Measurements from ENCODE around the gene PCGF2. TPM values are rescaled to one million over a fixed set of nuclear protein-coding genes. Genes with fewer than 3 reads are reported as not detected.
A peak's percentile ranks its signal among the peaks of the same experiment; 100 is the strongest.

Gene PCGF2
- total RNA-seq, 1 donor from 2014 or later: 112 TPM

DNA sequence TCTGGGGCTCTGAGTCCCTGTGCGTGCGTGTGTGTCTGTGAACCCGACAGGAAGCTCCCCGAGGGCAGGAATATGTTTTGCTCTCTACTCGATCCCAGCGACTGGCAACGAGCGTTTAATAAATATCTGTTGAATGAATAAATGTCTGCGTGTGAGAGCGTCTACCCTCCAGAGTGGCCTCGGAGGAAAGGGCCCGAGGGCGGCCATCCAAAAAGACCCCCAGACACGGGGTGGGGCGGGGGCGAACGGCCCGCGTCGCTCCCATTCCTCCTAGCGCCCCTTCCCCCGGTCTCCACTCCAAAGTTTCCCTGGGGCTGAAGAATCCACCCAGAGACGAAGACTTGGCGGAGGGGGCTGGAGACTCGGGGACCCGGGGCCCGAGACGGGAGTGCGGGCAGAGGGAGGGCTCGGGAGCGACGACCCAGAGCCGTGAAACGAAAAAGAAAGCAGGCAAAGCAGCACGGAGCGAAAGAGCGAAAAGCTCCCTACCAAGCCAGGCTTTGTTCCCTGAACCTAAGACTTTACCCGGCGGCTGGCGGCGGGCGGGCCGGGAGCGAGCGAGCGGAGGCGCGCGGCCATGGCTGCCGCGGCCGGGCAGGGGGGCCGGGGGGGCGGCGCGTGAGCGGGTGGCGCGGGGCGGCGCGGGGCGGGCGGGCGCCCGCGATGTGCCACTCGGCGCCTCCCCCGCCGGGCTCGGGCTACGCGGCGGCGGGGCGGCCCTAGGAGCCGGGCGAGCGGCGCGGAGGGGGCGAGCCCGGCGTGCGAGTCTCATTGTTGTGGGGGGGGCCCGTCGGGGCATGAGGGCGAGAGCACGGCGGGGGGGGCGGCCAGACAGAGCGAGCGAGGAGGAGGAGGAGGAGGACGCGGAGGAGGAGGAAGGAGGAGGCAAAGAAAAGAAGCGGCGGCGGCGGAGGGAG is 43.3 kb downstream of the PCGF2 start, which contains the start of gene MLLT6:
TSS of gene MLLT6 (plus strand) at position 668 of the 917 bp plus-strand sequence. CDS start 360 bp downstream, outside the sequence.
- Mint-ChIP-seq H3K9me3 (ENCODE audit: low read depth) (no peaks in the 10 kb centered on the region), H3K36me3 (ENCODE audit: insufficient read depth) (peaks cover 6% of the 10 kb centered on the region), H3K27ac (peak within 1 kb of the TSS; percentile 92), H3K27me3 (peaks cover 19% of the 10 kb centered on the region), H3K4me3 (ENCODE audit: low read depth) (peak within 1 kb of the TSS; percentile 90), H3K4me1 (ENCODE audit: low read depth) (peaks cover 29% of the 10 kb centered on the region)
- DNase-seq (ENCODE audit: low spot score, unreplicated experiment): peak; percentile 52
- TF ChIP-seq, protein P1, sequence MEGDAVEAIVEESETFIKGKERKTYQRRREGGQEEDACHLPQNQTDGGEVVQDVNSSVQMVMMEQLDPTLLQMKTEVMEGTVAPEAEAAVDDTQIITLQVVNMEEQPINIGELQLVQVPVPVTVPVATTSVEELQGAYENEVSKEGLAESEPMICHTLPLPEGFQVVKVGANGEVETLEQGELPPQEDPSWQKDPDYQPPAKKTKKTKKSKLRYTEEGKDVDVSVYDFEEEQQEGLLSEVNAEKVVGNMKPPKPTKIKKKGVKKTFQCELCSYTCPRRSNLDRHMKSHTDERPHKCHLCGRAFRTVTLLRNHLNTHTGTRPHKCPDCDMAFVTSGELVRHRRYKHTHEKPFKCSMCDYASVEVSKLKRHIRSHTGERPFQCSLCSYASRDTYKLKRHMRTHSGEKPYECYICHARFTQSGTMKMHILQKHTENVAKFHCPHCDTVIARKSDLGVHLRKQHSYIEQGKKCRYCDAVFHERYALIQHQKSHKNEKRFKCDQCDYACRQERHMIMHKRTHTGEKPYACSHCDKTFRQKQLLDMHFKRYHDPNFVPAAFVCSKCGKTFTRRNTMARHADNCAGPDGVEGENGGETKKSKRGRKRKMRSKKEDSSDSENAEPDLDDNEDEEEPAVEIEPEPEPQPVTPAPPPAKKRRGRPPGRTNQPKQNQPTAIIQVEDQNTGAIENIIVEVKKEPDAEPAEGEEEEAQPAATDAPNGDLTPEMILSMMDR (IDR thresholded peaks at IDR 0.05; ENCODE audit: unreplicated experiment): no peak

DNA sequence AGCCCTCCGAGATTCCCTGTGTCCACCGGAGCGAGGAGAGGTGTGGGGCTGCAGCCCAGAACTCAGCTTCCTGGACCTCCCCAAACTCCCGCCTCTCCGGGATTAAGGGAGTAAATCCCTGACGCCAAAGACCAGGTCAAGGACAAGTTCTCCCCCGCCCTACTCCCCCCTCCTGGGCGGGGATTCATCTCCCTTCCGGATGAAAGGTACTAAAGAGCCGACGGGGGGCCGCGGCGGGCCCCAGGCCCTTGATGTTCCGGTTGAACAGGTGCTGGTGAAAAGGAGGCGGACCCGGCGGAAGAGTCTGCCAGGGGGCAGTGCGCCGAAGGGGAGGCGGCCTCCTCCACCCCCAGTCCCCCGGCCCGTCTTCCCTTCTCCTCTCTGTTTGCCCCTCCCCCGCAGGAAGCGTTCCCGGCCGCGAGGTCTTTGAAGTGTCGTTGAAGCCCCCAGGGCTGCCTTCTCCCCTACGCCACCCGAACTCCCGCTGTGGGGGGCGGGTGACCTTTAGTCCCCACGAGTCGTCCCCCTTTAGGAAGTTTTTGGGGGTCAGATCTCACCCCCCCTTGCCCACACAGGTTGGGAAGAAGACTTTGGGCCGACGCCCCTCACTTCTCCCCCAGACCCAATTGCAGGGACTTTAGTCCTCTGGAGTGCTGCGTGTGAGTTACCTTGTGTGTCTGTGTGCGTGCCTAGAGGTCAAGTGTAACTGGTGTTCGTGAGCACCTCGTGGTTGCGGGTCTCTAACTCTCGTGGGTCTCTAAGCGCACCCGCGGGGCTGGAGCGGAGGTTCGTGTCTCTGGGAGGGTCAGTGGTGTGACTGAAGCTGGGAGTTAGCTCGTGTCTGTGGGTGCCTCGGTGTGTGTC is 44.2 kb downstream of the PCGF2 start:
- DNase-seq (ENCODE audit: low spot score, unreplicated experiment): peak; percentile 77
- Mint-ChIP-seq H3K9me3 (ENCODE audit: low read depth) (no peaks in the 10 kb centered on the region), H3K4me1 (ENCODE audit: low read depth) (peaks cover 28% of the 10 kb centered on the region), H3K27ac (peak overlapping the region; percentile 90), H3K27me3 (peaks cover 24% of the 10 kb centered on the region), H3K4me3 (ENCODE audit: low read depth) (peak overlapping the region; percentile 89), H3K36me3 (ENCODE audit: insufficient read depth) (peaks cover 4% of the 10 kb centered on the region)
- TF ChIP-seq, protein P1 (IDR thresholded peaks at IDR 0.05; ENCODE audit: unreplicated experiment): no peak

DNA sequence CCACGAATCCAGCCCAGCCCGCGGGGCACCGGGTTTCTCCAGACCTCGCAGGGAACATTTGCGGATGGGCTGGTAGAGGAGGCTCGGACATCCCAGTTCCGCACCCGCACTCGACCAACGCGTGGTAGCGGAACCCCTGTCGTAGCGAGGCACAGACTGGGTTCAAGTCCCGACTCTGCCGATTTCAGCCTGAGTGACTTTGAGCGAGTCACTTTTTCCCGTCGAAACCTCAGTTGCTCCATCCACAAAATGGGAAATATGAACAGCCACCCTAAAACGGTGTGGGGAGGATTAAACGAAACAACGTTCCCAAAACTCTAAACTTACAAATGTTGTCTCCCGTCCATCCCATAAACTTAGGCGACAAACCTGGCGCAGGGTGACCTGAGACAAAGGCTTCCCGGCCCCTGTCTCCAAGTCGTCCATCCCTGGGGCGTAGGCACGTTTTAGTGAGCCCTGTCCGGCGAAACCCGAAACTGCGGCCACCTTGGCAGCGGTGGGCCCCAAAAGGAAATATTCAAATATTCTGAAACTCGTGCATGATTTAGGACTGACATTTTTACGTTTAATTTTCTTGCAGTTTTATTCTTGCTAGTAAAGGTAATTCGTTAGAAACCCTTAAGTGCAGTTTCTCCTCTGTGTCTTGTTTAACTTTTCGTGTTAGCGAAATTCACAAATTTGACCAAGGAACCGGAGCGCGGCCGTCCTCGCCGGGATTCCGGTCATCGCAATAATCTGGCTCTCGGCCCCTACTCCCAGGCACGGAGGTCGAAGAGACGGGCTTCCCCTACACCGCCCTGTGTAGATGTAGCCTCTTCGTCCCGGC is 45.0 kb downstream of the PCGF2 start:
- no peak for DNase-seq (ENCODE audit: low spot score, unreplicated experiment)
- no peaks in the 10 kb centered on the region for H3K9me3 Mint-ChIP-seq (ENCODE audit: low read depth)
- H3K4me3 Mint-ChIP-seq (ENCODE audit: low read depth): peak overlapping the region; percentile 89
- peaks cover 24% of the 10 kb centered on the region for H3K27me3 Mint-ChIP-seq
- peaks cover 28% of the 10 kb centered on the region for H3K4me1 Mint-ChIP-seq (ENCODE audit: low read depth)
- TF ChIP-seq, protein P1 (IDR thresholded peaks at IDR 0.05; ENCODE audit: unreplicated experiment): no peak
- H3K27ac Mint-ChIP-seq: peak overlapping the region; percentile 90
- H3K36me3 Mint-ChIP-seq (ENCODE audit: insufficient read depth): peaks cover 4% of the 10 kb centered on the region

DNA sequence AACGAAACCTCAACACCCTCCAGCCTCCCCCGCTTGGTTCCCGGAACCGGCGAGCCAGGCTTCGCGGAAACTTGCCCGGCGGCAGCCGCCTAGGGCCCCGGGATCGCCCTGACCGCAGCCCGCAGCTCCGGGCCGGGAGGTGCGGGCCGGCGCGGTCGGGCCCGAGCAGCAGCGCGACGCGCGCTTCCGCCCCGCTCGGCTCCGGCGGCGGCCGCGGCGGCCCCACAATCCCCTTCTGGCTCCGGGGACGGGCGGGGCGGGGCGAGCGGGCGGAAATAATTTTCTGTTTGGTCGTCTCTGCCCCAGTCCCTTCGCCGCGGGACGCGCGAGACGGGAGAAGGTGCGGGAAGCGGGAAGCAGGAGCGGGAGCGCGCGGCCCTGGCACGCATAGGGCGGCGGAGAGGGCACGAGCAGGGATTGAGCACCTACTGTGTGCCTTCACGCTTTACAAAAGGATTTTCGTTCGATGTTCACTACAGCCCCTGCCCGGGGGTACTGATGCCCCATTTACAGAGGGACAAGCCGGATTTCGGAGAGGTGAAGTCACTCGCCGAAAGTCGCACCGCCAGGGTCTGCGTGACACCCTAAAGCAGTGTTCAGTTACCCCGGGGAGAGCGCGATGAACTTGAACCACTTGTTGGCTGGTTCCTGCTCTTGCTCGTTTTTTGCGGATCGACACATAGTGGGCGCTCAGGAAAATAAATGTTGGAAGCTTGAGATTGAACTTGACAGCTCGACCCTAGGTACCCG is 45.8 kb downstream of the PCGF2 start:
- H3K27ac Mint-ChIP-seq: peak overlapping the region; percentile 90
- no peaks in the 10 kb centered on the region for H3K9me3 Mint-ChIP-seq (ENCODE audit: low read depth)
- peaks cover 32% of the 10 kb centered on the region for H3K27me3 Mint-ChIP-seq
- TF ChIP-seq, protein P1 (IDR thresholded peaks at IDR 0.05; ENCODE audit: unreplicated experiment): no peak
- peak; percentile 56 for DNase-seq (ENCODE audit: low spot score, unreplicated experiment)
- no peaks in the 10 kb centered on the region for H3K36me3 Mint-ChIP-seq (ENCODE audit: insufficient read depth)
- H3K4me1 Mint-ChIP-seq (ENCODE audit: low read depth): peaks cover 28% of the 10 kb centered on the region
- H3K4me3 Mint-ChIP-seq (ENCODE audit: low read depth): peak overlapping the region; percentile 89

Data from progenitor cell of endocrine pancreas (in vitro differentiated cells).